HT1080 (cell line): ENCODE data around the gene C13orf42. TPM values are rescaled to one million over a fixed set of nuclear protein-coding genes. Genes with fewer than 3 reads are reported as not detected.
"Not testable (repeated sequence)": the region's sequence is repeated elsewhere in the genome, so short reads cannot be mapped to it uniquely, and the experiment has no call there.

Experiments used
- DNase-seq: peaks from one replicate; pipeline ENCODE4 v3.0.0-alpha.2; 2015; ENCODE audit warnings: low read depth
- total RNA-seq: library from RNA; depleted of rRNA; stranded (reverse); fragments of >200 nt; shearing (Covaris generic); gene quantifications from 2 replicates; pipeline ENCODE4 v1.2.3, GENCODE V29; 2014

C13orf42 gene
- total RNA-seq, 1 experiment from 2014 or later: not detected

GRCh38 chr13:51122868-51123566, 11.9 kb upstream of the C13orf42 start:
- DNase-seq: no peak

- DNase-seq: peak; percentile 28
Measured at GRCh38 chr13:51120873-51121272, 9.8 kb upstream of the C13orf42 start.

- no peak for DNase-seq
Measured at GRCh38 chr13:51118809-51119431, 7.8 kb upstream of the C13orf42 start.

- no peak for DNase-seq
Measured at GRCh38 chr13:51113969-51114368, 2.9 kb upstream of the C13orf42 start.

GRCh38 chr13:51113186-51113881, 2.3 kb upstream of the C13orf42 start:
- no peak for DNase-seq

- DNase-seq: peak; percentile 45
Measured at GRCh38 chr13:51112771-51113170, 1.7 kb upstream of the C13orf42 start.

- DNase-seq: no peak
Measured at GRCh38 chr13:51111997-51112396, 923 bp upstream of the C13orf42 start.

GRCh38 chr13:51107996-51108395, 3.1 kb downstream of the C13orf42 start:
- DNase-seq: no peak

- DNase-seq: no peak
Measured at GRCh38 chr13:51105046-51105445, 6.0 kb downstream of the C13orf42 start.

GRCh38 chr13:51101636-51102235, 9.3 kb downstream of the C13orf42 start:
- DNase-seq: no peak

GRCh38 chr13:51097353-51098043, 13.6 kb downstream of the C13orf42 start:
- no peak for DNase-seq

GRCh38 chr13:51096131-51096530, 14.9 kb downstream of the C13orf42 start:
- DNase-seq: no peak

GRCh38 chr13:51093574-51093973, 17.5 kb downstream of the C13orf42 start:
- no peak for DNase-seq

- no peak for DNase-seq
Measured at GRCh38 chr13:51091839-51092238, 19.2 kb downstream of the C13orf42 start.

GRCh38 chr13:51083706-51084105, 27.4 kb downstream of the C13orf42 start:
- no peak for DNase-seq

GRCh38 chr13:51080478-51081065, 30.5 kb downstream of the C13orf42 start:
- DNase-seq: not testable (repeated sequence)

GRCh38 chr13:51071493-51071892, 39.6 kb downstream of the C13orf42 start:
- no peak for DNase-seq

- DNase-seq: peak; percentile 80
Measured at GRCh38 chr13:51070005-51070649, 40.9 kb downstream of the C13orf42 start.

GRCh38 chr13:51068501-51068900, 42.6 kb downstream of the C13orf42 start:
- DNase-seq: no peak

- no peak for DNase-seq
Measured at GRCh38 chr13:51067706-51068105, 43.4 kb downstream of the C13orf42 start.
